ENCODE results near the gene CXCL1.

Gene CXCL1

GRCh38 chr4:73869130-73870055 is at the start of gene CXCL1:
Gene CXCL1, plus strand, starts transcription at chr4:73869393. Its CDS starts 78 bp downstream, at chr4:73869471.
- FAIRE-seq = no peak

- FAIRE-seq = no peak
Measured at GRCh38 chr4:73821325-73821724, 47.9 kb upstream of the CXCL1 start.

- FAIRE-seq = no peak
Measured at GRCh38 chr4:73822389-73822788, 46.8 kb upstream of the CXCL1 start.

- FAIRE-seq = no peak
Measured at GRCh38 chr4:73822812-73823504, 46.2 kb upstream of the CXCL1 start.

GRCh38 chr4:73823760-73824159 is 45.4 kb upstream of the CXCL1 start:
- FAIRE-seq = no peak

GRCh38 chr4:73828956-73829355 is 40.2 kb upstream of the CXCL1 start:
- FAIRE-seq = no peak

- FAIRE-seq = no peak
Measured at GRCh38 chr4:73831569-73831968, 37.6 kb upstream of the CXCL1 start.

- FAIRE-seq = no peak
Measured at GRCh38 chr4:73832651-73833237, 36.4 kb upstream of the CXCL1 start.

GRCh38 chr4:73836373-73837279 is 32.6 kb upstream of the CXCL1 start, which contains the start of gene CXCL6:
Gene CXCL6, plus strand, starts transcription at chr4:73836678. Its CDS starts 73 bp downstream, at chr4:73836751.
- FAIRE-seq = no peak

- no peak for FAIRE-seq
Measured at GRCh38 chr4:73839071-73839470, 30.1 kb upstream of the CXCL1 start.

- no peak for FAIRE-seq
Measured at GRCh38 chr4:73839715-73840114, 29.5 kb upstream of the CXCL1 start.

GRCh38 chr4:73841243-73841925 is 27.8 kb upstream of the CXCL1 start:
- no peak for FAIRE-seq

- FAIRE-seq = no peak
Measured at GRCh38 chr4:73842696-73843095, 26.5 kb upstream of the CXCL1 start.

GRCh38 chr4:73843369-73843768 is 25.8 kb upstream of the CXCL1 start:
- FAIRE-seq = no peak

GRCh38 chr4:73844345-73844744 is 24.8 kb upstream of the CXCL1 start:
- FAIRE-seq = no peak

GRCh38 chr4:73844806-73845205 is 24.4 kb upstream of the CXCL1 start:
- no peak for FAIRE-seq

- no peak for FAIRE-seq
Measured at GRCh38 chr4:73847526-73848182, 21.5 kb upstream of the CXCL1 start.

- FAIRE-seq = no peak
Measured at GRCh38 chr4:73848183-73848777, 20.9 kb upstream of the CXCL1 start.

GRCh38 chr4:73850261-73850970 is 18.8 kb upstream of the CXCL1 start:
- no peak for FAIRE-seq

GRCh38 chr4:73851293-73851692 is 17.9 kb upstream of the CXCL1 start:
- no peak for FAIRE-seq

Data from endometrium (tissue), 2 donors.